OCI-LY7 (cell line): ENCODE measurements around the gene RFPL4A. TPM values are rescaled to one million over a fixed set of nuclear protein-coding genes. Genes with fewer than 3 reads are reported as not detected.
"Not testable (repeated sequence)": the region's sequence is repeated elsewhere in the genome, so short reads cannot be mapped to it uniquely, and the experiment has no call there.

Experiments
- BruUV-seq: library from RNA; stranded (reverse); fragments of 400-500 nt; replicated peaks from 2 replicates; lab custom pipeline; 2021; lab: Mats Ljungman, UMichigan
- CTCF ChIA-PET: fragments of 300-600 bp; sonication (Branson Sonifier 250); formaldehyde crosslinking; loops from one replicate; lab custom pipeline; 2022; ENCODE audit warnings: antibody characterized with exemption; ENCODE audit not compliant: unreplicated experiment; lab: Charles Lee
- POLR2A ChIA-PET: fragments of 300-600 bp; sonication (Branson Sonifier 250); formaldehyde crosslinking; loops from one replicate; lab custom pipeline; 2022; ENCODE audit warnings: antibody characterized with exemption; lab: Charles Lee
- DNase-seq: peaks from one replicate; pipeline ENCODE4 v3.0.0-alpha.2; 2015; ENCODE audit warnings: low spot score
- H2AFZ ChIP-seq: fragments of 200-600 bp; sonication (generic), shearing (Covaris generic); 2 replicates; pipeline ENCODE4 v1.6.1; 2014; ENCODE audit warnings: mild to moderate bottlenecking, antibody characterized with exemption, low read length, moderate library complexity
- H3K27ac ChIP-seq: fragments of 200-600 bp; sonication (generic); 2 replicates; pipeline ENCODE4 v1.5.1; 2014; ENCODE audit warnings: mixed run types, low read depth, mild to moderate bottlenecking, moderate library complexity, low read length, inconsistent platforms; ENCODE audit not compliant: poor library complexity, severe bottlenecking
- H3K36me3 ChIP-seq: fragments of 200-600 bp; sonication (generic); 2 replicates; pipeline ENCODE4 v1.6.1; 2014; ENCODE audit warnings: mild to moderate bottlenecking, antibody characterized with exemption, low read length, moderate library complexity, mixed read lengths; ENCODE audit not compliant: insufficient read depth
- H3K4me1 ChIP-seq: fragments of 200-600 bp; sonication (generic); 2 replicates; pipeline ENCODE4 v1.5.1; 2014; ENCODE audit warnings: mild to moderate bottlenecking, low read length; ENCODE audit not compliant: insufficient read depth, poor library complexity, severe bottlenecking
- H3K4me2 ChIP-seq: fragments of 200-600 bp; sonication (generic); 2 replicates; pipeline ENCODE4 v1.6.1; 2014; ENCODE audit warnings: mild to moderate bottlenecking, low read length
- H3K4me3 ChIP-seq: fragments of 200-600 bp; sonication (generic); 2 replicates; pipeline ENCODE4 v1.5.1; 2014; ENCODE audit warnings: mild to moderate bottlenecking, low read depth, low read length; ENCODE audit not compliant: poor library complexity, severe bottlenecking
- H3K79me2 ChIP-seq: fragments of 200-600 bp; sonication (generic); 2 replicates; pipeline ENCODE4 v1.6.1; 2016; ENCODE audit warnings: low read depth, mild to moderate bottlenecking, low read length, moderate library complexity, mixed read lengths; ENCODE audit not compliant: insufficient read depth
- H3K9me2 ChIP-seq: fragments of 200-600 bp; sonication (generic); 2 replicates; pipeline ENCODE4 v1.6.1; 2016; ENCODE audit warnings: mild to moderate bottlenecking, low read length, mixed read lengths; ENCODE audit not compliant: insufficient read depth
- H3K9me3 ChIP-seq: fragments of 200-600 bp; sonication (generic); 2 replicates; pipeline ENCODE4 v1.6.1; 2014; ENCODE audit warnings: mild to moderate bottlenecking, mixed run types, low read length, mixed read lengths
- H4K20me1 ChIP-seq: fragments of 200-600 bp; sonication (generic); 2 replicates; pipeline ENCODE4 v1.6.1; 2014; ENCODE audit warnings: mild to moderate bottlenecking, antibody characterized with exemption, low read length, moderate library complexity, mixed read lengths; ENCODE audit not compliant: insufficient read depth
- CTCF ChIP-seq: fragments of 200-600 bp; sonication (generic); conservative IDR thresholded peaks from 2 replicates; pipeline ENCODE4 v1.5.1; 2014; ENCODE audit warnings: mild to moderate bottlenecking, antibody characterized with exemption, low read length, moderate library complexity, mixed read lengths
- EZH2phosphoT487 ChIP-seq: fragments of 200-600 bp; sonication (generic); IDR thresholded peaks from 2 replicates; pipeline ENCODE4 v1.6.1; 2018; ENCODE audit warnings: low read depth, borderline replicate concordance, mild to moderate bottlenecking, mixed run types, antibody characterized with exemption, low read length, moderate library complexity, mixed read lengths
- intact Hi-C: fragments of 100-400 bp; cut with micrococcal nuclease; formaldehyde crosslinking; loops from one replicate; pipeline ENCODE4 v1.10.0; 2022; ENCODE audit not compliant: unreplicated experiment
- total RNA-seq, 2 experiments: library from RNA; depleted of rRNA in 1 of 2; stranded (reverse); fragments of >200 nt in 1 of 2; shearing (Covaris generic) in 1 of 2; gene quantifications; 2 replicates each; pipeline ENCODE4 v1.2.3, GENCODE V29; 2014 to 2022

Gene RFPL4A
- total RNA-seq, 2 experiments from 2014 or later = not detected

- H2AFZ ChIP-seq = no peak overlapping the region
- H3K36me3 ChIP-seq = no peaks in the 10 kb centered on the region
- CTCF ChIA-PET = no interaction called here
- no peaks in the 10 kb centered on the region for H3K4me1 ChIP-seq
- no peaks in the 10 kb centered on the region for H3K79me2 ChIP-seq
- no peak overlapping the region for H3K4me3 ChIP-seq
- POLR2A ChIA-PET = no interaction called here
- H3K4me2 ChIP-seq = no peak overlapping the region
- DNase-seq = no peak
- H3K27ac ChIP-seq = no peak overlapping the region
- no peaks in the 10 kb centered on the region for H3K9me3 ChIP-seq
- no TSS peak for BruUV-seq
- H3K9me2 ChIP-seq = no peaks in the 10 kb centered on the region
- TF ChIP-seq CTCF (no peak), EZH2phosphoT487 (no peak)
- intact Hi-C loops = no loop called here
- H4K20me1 ChIP-seq = no peaks in the 10 kb centered on the region
Observed at GRCh38 chr19:55750715-55751114, 8.2 kb upstream of the RFPL4A start.

- Histone ChIP-seq H3K9me3 (no peaks in the 10 kb centered on the region), H4K20me1 (no peaks in the 10 kb centered on the region), H3K9me2 (no peaks in the 10 kb centered on the region), H3K27ac (no peak overlapping the region), H3K4me1 (no peaks in the 10 kb centered on the region), H3K79me2 (no peaks in the 10 kb centered on the region), H2AFZ (no peak overlapping the region), H3K36me3 (no peaks in the 10 kb centered on the region), H3K4me3 (no peak overlapping the region), H3K4me2 (no peak overlapping the region)
- DNase-seq = no peak
- ChIA-PET POLR2A (interaction anchor here (0.7 kb wide), 1 partner anchor 86 kb away, joined by 3 read pairs; no protein-coding TSS in a partner anchor), CTCF (no interaction called here)
- TF ChIP-seq EZH2phosphoT487 = no peak
- no peak for TF ChIP-seq CTCF
- intact Hi-C loops = no loop called here
- BruUV-seq = no TSS peak
Observed at GRCh38 chr19:55753401-55753800, 5.5 kb upstream of the RFPL4A start.

- not testable (repeated sequence) for H3K36me3 ChIP-seq
Observed at GRCh38 chr19:55756808-55757207, 2.1 kb upstream of the RFPL4A start.

More at GRCh38 chr19:55756808-55757207, 2.1 kb upstream of the RFPL4A start:
- H3K9me2 ChIP-seq, DNase-seq, H3K79me2 ChIP-seq, H2AFZ ChIP-seq, H3K9me3 ChIP-seq, H4K20me1 ChIP-seq, BruUV-seq, intact Hi-C loops, CTCF ChIA-PET, POLR2A ChIA-PET, H3K4me2 ChIP-seq, H3K4me1 ChIP-seq, H3K27ac ChIP-seq, H3K4me3 ChIP-seq: not testable (repeated sequence)
